ENCODE data around the gene TMC6. TPM values are rescaled to one million over a fixed set of nuclear protein-coding genes. Genes with fewer than 3 reads are reported as not detected.
"Not testable (repeated sequence)": the region's sequence is repeated elsewhere in the genome, so short reads cannot be mapped to it uniquely, and the experiment has no call there.

TMC6 gene
- total RNA-seq, 1 donor from 2014 or later = 523 TPM

GRCh38 chr17:78082988-78083387 is 45.6 kb downstream of the TMC6 start:
- intact Hi-C loops (cut with micrococcal nuclease) = no loop called here

- intact Hi-C loops (cut with micrococcal nuclease) = not testable (repeated sequence)
These were observed 46.1 kb downstream of the TMC6 start for GRCh38 chr17:78082355-78082872.

- intact Hi-C loops (cut with micrococcal nuclease) = no loop called here
These were observed 47.0 kb downstream of the TMC6 start for GRCh38 chr17:78081551-78081950.

DNA sequence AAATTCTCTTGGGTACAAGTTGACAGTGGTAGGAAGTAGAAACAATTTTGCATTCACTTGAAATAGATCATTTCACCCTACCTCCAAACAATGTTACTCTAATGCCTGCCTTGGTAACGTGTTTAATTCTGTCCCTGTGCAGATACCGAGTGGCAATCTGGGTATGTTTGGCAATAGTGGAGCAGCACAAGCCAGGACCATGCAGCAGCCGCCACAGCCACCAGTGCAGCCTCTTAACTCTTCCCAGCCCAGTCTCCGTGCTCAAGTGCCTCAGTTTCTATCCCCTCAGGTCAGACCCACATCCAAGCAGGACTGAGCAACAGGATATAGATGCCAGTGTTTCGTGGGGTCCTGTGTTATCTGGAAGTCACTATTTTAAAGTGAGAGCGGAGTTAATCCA is 49.3 kb downstream of the TMC6 start:
- intact Hi-C loops (cut with micrococcal nuclease) = no loop called here

DNA sequence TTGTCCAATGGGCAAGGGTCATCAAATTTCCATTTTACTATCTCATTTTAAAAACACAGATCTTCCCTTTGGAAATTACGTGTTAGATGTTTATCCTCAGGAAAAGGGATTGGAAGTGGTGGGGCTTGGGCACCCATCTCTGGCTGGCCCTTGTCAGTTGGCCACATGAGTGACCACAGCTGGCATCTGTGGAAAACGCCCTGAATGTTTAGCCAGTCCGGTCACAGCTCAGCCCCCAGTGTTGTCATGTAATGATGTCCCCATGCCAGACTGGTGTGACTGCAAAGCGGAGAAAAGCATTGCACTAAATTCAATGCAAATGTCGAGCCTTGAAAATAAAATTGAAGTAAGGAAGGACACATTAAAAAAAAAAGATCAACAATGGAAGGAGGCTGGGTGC is 53.0 kb downstream of the TMC6 start:
- intact Hi-C loops (cut with micrococcal nuclease) = no loop called here

DNA sequence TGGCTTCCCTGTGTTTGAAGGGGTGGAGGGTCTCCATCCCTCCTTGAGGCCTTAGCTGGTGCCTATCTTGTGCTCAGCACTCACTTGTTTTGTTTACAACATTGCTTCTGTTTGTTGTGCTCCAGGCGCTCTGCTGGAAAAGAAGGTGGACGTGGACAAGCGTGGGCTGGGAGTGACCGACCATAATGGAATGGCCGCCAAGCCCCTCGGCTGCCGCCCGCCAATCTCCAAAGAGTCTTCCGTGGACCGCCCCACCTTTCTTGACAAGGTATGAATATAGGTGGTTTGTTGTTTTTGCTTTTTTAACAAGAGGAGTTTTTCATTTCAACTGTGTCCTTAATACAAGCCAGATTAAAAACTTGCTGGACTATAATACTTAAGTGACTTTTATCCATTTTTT is 53.5 kb downstream of the TMC6 start:
- intact Hi-C loops (cut with micrococcal nuclease) = no loop called here

DNA sequence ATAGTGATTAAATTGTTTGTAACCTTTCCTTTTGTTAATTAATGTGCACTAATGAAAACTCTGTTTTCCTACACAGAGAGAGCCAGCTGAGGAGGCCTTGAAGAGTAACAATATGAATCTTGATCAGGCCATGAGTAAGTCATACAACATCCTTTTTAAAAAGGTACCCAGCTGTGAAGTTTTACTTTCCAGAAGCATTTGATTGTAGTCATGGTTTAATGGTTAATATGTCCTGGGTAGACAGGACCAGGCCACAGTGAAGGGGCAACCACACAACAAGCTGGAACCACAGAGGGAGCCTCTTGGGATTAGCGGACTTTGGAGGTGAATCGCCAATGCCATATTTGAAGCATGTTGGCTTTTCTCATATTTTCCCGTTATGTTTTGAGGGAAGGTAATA is 55.6 kb downstream of the TMC6 start:
- intact Hi-C loops (cut with micrococcal nuclease) = no loop called here

- intact Hi-C loops (cut with micrococcal nuclease) = no loop called here
These were observed 58.9 kb downstream of the TMC6 start for GRCh38 chr17:78069695-78070094.

DNA sequence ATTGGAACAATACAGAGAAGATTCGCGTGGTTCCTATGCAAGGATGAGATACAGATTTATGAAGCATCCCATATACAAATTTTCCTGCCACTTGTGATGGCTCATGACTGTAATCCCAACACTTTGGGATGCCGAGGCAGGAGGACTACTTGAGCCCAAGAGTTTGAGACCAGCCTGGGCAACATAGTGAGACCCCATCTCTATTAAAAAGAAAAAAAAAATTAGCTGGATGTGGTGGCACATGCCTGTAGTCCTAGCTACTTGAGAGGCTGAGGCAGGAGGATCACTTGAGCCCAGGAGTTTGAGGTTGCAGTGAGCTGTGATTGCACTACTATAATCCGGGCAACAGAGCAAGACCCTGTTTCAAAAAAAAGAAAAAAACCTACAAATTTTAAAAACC is 61.6 kb downstream of the TMC6 start:
- intact Hi-C loops (cut with micrococcal nuclease) = not testable (repeated sequence)

GRCh38 chr17:78064708-78065107 is 63.8 kb downstream of the TMC6 start:
- intact Hi-C loops (cut with micrococcal nuclease) = no loop called here

- intact Hi-C loops (cut with micrococcal nuclease) = no loop called here
These were observed 65.1 kb downstream of the TMC6 start for GRCh38 chr17:78063489-78063888.

DNA sequence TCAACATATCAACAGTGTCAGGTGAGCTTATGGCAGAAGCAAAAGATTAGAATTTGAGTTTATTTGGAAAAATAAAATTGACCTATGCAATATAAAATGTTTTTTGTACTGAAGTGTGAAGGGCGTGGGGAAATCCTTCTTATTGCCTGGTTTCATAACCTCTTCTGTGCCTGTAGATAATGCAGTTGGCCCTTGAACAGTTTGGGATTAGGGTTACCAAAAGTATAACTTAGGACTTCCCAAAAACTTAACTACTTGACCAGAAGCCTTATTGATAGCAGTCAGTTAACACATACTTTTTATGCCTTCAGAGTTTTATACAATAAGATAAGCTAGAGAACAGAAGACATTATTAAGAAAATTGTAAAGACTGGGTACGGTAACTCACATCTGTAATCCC is 66.0 kb downstream of the TMC6 start:
- intact Hi-C loops (cut with micrococcal nuclease) = no loop called here

Other genes starting within 250 kb of the TMC6 start
- 30.9 and 38.8 TPM in 2 replicates for gene TNRC6C, start 170.1 kb downstream of the TMC6 start, total RNA-seq
- gene TMC8, start 2.0 kb upstream of the TMC6 start, total RNA-seq = 365 and 371 TPM in 2 replicates
- not detected in 2 replicates for gene C17orf99, start 17.6 kb upstream of the TMC6 start, total RNA-seq
- gene SYNGR2, start 39.8 kb upstream of the TMC6 start, total RNA-seq = 56.3 and 59.4 TPM in 2 replicates
- gene TK1, start 58.3 kb upstream of the TMC6 start, total RNA-seq = 76.1 and 78.0 TPM in 2 replicates
- gene AFMID, start 58.6 kb upstream of the TMC6 start, total RNA-seq = 16.3 and 17.5 TPM in 2 replicates
- 72.3 and 79.5 TPM in 2 replicates for gene BIRC5, start 85.5 kb upstream of the TMC6 start, total RNA-seq
- gene TMEM235, start 102.9 kb upstream of the TMC6 start, total RNA-seq = not detected in 2 replicates
- gene SOCS3, start 231.3 kb upstream of the TMC6 start, total RNA-seq = 23.5 and 23.9 TPM in 2 replicates
- 58.0 and 61.2 TPM in 2 replicates for gene PGS1, start 249.9 kb upstream of the TMC6 start, total RNA-seq

Measured in T-helper 2 cell treated with Interferon-gamma antibody and Interleukin-4, amounts not matched to agents 100 ng/mL and 5 ng/mL, for 36 hours (primary cell).